AG10803 (cell line): ENCODE data around the gene AFF1.
A peak's percentile ranks its signal among the peaks of the same experiment; 100 is the strongest.

Experiments used
- DNase-seq: peaks from one replicate; pipeline ENCODE4 v3.0.0; 2010; ENCODE audit warnings: low read depth
- H3K4me3 ChIP-seq: 2 replicates; pipeline ENCODE4 v1.5.1; 2011; ENCODE audit warnings: mild to moderate bottlenecking, low read length, control low read depth
- TF ChIP-seq, protein P1 (sequence below): conservative IDR thresholded peaks from 2 replicates; pipeline ENCODE4 v1.5.1; 2011; ENCODE audit warnings: mild to moderate bottlenecking, low read length, control low read depth, inconsistent platforms

Gene AFF1

GRCh38 chr4:86910369-86910768 lies 24.4 kb upstream of the AFF1 start:
- TF ChIP-seq, protein P1, sequence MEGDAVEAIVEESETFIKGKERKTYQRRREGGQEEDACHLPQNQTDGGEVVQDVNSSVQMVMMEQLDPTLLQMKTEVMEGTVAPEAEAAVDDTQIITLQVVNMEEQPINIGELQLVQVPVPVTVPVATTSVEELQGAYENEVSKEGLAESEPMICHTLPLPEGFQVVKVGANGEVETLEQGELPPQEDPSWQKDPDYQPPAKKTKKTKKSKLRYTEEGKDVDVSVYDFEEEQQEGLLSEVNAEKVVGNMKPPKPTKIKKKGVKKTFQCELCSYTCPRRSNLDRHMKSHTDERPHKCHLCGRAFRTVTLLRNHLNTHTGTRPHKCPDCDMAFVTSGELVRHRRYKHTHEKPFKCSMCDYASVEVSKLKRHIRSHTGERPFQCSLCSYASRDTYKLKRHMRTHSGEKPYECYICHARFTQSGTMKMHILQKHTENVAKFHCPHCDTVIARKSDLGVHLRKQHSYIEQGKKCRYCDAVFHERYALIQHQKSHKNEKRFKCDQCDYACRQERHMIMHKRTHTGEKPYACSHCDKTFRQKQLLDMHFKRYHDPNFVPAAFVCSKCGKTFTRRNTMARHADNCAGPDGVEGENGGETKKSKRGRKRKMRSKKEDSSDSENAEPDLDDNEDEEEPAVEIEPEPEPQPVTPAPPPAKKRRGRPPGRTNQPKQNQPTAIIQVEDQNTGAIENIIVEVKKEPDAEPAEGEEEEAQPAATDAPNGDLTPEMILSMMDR: no peak
- no peak overlapping the region for H3K4me3 ChIP-seq
- no peak for DNase-seq

DNA sequence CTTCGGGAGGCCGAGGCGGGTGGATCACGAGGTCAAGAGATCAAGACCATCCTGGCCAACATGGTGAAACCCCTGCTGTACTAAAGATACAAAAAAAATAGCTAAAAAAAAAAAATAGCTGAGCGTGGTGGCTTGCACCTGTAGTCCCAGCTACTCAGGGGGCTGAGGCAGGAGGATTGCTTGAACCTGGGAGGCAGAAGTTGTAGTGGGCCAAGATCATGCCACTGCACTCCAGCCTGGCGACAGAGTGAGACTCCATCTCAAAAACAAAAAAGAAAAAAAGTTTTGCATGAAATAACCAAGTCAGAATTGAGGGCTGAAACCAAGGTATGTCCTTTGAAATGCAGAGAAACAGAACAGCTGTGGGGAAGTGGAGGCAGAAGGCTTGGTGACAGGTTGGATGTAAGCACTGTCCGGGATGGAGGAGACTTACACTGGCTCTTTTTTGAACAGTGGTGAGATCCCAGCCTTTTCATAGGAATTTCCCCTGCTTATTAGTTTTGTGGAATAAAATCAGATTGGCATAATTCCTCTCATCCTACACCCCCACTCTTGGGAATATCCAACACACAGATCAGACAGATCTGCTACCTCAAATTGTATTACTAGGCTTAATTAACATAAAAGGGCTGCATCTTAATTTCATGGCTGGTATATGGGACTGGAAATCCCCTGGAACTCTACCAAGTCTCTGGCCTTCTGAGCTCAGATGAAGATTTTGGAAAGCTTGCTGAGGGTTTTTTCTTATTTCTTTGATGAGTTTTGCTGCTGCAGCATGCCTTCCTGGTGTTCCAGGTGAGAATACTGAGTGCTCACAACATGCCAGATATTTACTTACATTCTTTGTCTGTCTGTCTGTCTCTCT lies 23.8 kb upstream of the AFF1 start:
- DNase-seq: no peak
- H3K4me3 ChIP-seq: no peak overlapping the region
- TF ChIP-seq, protein P1: no peak

DNA sequence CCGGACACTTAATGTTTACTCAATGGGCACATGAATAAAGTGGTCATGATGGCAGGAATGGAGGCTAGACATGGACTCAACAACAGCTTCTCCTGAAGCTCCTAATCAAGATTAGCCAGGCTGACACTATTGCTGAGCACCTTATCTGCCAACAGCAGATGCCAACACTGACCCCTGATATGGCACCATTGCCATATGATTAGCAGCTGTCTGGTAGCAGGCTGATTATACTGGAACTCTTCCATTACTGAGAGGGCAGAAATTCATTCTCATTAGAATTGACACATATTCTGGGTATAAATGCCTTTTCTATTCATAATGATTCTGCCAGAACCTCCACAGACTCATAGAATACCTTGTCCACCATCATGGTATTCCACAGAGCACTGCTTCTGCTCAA lies 18.4 kb upstream of the AFF1 start:
- no peak for DNase-seq
- H3K4me3 ChIP-seq: no peak overlapping the region
- TF ChIP-seq, protein P1: no peak

DNA sequence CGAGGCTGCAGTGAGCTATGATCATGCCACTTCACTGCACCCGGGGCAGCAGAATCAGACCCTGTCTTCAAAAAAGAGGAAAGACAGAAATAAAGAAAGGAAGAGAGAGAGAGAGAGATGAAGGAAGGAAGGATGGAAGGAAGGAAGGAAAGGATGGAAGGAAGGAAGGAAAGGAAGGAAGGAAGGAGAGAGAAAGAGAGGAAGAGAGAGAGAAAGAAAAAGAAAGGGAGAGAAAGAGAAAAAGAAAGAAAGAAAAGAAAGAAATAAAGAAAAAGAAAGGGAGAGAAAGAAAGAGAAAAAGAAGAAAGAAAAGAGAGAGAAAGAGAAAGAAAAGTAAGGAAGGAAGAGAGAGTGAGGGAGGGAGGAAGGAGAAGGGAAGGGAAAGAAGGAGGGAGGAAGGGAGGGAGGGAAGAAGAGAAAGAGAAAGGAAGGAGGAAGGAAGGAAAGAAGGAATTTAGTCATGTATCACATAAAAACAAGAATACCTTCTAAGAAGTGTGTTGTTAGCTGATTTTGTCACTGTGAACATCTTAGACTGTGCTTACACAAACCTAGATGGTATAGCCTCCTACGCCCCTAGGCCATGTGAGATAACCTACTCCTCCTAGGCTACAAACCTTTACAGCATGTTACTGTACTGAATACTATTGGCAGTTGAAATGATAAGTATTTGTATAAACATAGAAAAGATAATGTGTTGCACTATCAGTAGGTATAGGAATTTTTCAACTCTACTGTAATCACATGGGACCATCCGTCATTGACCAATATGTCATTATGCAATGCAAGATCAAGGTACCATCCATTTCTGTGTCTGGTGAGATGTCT lies 17.4 kb upstream of the AFF1 start:
- TF ChIP-seq, protein P1: no peak
- no peak for DNase-seq
- no peak overlapping the region for H3K4me3 ChIP-seq

GRCh38 chr4:86918539-86919072 lies 16.2 kb upstream of the AFF1 start:
- TF ChIP-seq, protein P1: no peak
- H3K4me3 ChIP-seq: no peak overlapping the region
- DNase-seq: peak; percentile 82

DNA sequence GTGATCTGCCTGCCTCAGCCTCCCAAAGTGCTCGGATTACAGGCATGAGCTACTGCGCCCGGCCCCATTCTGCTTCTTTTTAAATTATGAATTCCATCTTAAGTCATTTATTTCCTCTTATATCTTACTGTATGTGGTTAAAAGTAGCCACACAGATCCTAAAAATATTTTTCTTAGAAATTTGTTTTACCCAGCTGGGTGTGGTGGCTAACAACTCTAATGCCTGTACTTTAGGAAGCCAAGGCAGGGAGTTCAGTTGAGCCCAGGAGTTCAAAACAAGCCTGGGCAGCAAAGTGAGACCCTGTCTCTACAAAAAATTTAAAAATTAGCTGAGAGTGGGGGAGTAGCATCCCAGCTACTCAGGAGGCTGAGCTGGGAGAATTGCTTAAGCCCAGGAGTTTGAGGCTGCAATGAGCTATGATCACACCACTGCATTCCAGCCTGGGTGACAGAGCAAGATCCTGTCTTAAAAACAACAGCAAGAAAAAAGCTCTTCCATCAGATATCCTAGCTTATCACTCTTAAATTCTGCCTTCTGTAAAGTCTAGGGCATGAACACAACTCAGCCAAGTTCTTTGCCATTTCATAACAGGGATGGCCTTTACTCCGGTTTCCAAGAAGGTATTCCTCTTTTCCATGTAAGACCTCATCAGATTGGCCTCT lies 15.1 kb upstream of the AFF1 start:
- DNase-seq: peak; percentile 43

More for the DNA sequence above, 15.1 kb upstream of the AFF1 start:
- no peak overlapping the region for H3K4me3 ChIP-seq
- TF ChIP-seq, protein P1: no peak
